Kidney epithelial cell (primary cell): ENCODE results near the gene MYO18B. TPM values are rescaled to one million over a fixed set of nuclear protein-coding genes. Genes with fewer than 3 reads are reported as not detected.

Experiments
- DNase-seq: peaks from one replicate; pipeline ENCODE4 v3.0.0-alpha.2; 2010; ENCODE audit warnings: low read depth
- H3K27me3 ChIP-seq: 2 replicates; pipeline ENCODE4 v1.6.0; 2011; ENCODE audit warnings: low read length; ENCODE audit not compliant: control insufficient read depth, insufficient read depth
- H3K36me3 ChIP-seq: 2 replicates; pipeline ENCODE4 v1.5.1; 2011; ENCODE audit warnings: low read length; ENCODE audit not compliant: control insufficient read depth, insufficient read depth
- H3K4me3 ChIP-seq: 2 replicates; pipeline ENCODE4 v1.5.1; 2011; ENCODE audit warnings: low read depth, mild to moderate bottlenecking, control low read depth, low read length
- total RNA-seq: library from RNA; depleted of rRNA; stranded (reverse); fragments of >200 nt; gene quantifications from 2 replicates; pipeline ENCODE4 v1.2.3, GENCODE V29; 2015
- TF ChIP-seq, protein P1 (sequence below): IDR thresholded peaks from 2 replicates; pipeline ENCODE4 v1.5.1; 2011; ENCODE audit warnings: mild to moderate bottlenecking, moderate library complexity, low read length, control low read depth, inconsistent platforms; ENCODE audit not compliant: insufficient read depth, poor library complexity, severe bottlenecking

The MYO18B gene
- total RNA-seq, 1 donor from 2014 or later = not detected

DNA sequence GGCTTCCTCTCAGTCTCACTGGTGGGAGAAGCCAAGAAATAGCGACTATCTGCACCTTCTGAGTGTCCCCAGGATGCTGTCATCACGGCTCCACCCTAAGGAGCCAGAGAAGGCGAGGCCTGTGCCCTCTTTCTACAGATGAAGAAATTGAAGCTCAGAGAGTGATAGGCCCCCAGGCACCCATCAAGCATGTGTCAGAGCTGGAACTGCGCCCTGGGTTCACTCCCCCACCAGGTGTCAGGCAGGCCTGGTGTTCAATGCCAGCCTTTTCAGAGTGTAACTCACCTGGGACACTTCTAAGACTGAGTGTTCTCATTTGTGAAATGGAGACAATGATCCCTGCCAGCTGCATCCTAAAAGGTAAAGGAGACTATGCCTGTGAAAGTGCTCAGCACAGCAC is 299.9 kb downstream of the MYO18B start:
- Histone ChIP-seq H3K27me3 (no peaks in the 10 kb centered on the region), H3K36me3 (no peaks in the 10 kb centered on the region), H3K4me3 (no peak overlapping the region)
- no peak for DNase-seq
- TF ChIP-seq, protein P1, sequence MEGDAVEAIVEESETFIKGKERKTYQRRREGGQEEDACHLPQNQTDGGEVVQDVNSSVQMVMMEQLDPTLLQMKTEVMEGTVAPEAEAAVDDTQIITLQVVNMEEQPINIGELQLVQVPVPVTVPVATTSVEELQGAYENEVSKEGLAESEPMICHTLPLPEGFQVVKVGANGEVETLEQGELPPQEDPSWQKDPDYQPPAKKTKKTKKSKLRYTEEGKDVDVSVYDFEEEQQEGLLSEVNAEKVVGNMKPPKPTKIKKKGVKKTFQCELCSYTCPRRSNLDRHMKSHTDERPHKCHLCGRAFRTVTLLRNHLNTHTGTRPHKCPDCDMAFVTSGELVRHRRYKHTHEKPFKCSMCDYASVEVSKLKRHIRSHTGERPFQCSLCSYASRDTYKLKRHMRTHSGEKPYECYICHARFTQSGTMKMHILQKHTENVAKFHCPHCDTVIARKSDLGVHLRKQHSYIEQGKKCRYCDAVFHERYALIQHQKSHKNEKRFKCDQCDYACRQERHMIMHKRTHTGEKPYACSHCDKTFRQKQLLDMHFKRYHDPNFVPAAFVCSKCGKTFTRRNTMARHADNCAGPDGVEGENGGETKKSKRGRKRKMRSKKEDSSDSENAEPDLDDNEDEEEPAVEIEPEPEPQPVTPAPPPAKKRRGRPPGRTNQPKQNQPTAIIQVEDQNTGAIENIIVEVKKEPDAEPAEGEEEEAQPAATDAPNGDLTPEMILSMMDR = no peak

DNA sequence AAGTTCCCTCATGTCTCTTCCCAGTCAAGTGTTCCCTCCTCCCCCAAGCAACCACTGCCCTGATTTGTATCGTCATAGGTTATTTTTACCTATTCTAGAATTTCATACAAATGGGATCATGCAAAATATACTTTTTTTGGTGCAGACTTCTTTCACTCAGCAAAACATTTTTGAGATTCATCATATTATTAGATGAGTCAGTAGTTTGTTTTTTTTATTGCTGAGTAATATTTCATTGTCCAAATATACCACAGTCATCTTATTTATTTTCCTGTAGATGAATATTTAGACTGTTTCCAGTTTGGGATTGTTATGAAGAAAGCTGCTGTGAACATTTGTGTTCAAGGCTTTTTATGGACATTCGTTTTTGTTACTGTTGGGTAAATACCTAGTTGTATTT is 301.0 kb downstream of the MYO18B start:
- Histone ChIP-seq H3K27me3 (no peaks in the 10 kb centered on the region), H3K4me3 (no peak overlapping the region), H3K36me3 (no peaks in the 10 kb centered on the region)
- DNase-seq = no peak
- TF ChIP-seq, protein P1 = no peak

DNA sequence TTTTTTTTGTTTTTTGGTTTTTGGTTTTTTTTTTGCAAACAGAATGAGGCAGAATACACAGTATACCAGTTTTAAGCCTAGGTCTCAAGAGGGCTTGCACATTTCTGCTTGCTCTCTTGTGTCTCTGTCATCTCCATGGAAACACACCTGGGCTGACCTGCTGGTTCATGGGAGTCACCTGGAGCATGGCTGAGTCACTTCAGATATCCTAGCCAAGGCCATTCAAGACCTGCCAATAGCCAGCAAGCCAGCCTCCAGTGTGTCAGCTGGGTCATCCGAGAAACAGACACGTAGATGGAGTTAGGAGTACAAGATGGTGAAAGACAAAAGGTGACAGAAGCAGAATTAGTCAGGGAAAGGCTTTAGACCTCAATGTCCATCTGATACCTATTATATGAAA is 303.1 kb downstream of the MYO18B start:
- no peak for DNase-seq
- Histone ChIP-seq H3K27me3 (no peaks in the 10 kb centered on the region), H3K36me3 (no peaks in the 10 kb centered on the region), H3K4me3 (no peak overlapping the region)
- TF ChIP-seq, protein P1 = no peak

DNA sequence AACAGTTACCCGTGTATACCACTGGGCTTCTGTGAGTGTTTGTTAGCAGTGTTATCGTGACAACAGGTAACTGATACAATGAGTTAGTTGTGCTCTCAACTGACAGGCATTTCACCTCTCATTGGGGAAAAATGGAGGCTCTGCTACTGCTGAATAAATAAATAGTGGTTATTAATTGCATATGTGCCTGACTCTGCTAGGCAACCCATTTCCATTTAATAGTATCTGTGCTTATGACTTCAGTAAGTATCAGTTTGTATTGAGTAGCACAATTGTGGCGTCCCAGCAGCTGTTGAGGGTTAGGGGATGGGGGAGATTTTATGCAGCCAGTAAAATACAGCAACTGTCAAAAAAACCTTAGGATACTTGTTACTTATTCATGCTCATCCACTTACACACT is 303.9 kb downstream of the MYO18B start:
- H3K4me3 ChIP-seq = no peak overlapping the region
- no peaks in the 10 kb centered on the region for H3K27me3 ChIP-seq
- H3K36me3 ChIP-seq = no peaks in the 10 kb centered on the region
- DNase-seq = no peak
- TF ChIP-seq, protein P1 = no peak

DNA sequence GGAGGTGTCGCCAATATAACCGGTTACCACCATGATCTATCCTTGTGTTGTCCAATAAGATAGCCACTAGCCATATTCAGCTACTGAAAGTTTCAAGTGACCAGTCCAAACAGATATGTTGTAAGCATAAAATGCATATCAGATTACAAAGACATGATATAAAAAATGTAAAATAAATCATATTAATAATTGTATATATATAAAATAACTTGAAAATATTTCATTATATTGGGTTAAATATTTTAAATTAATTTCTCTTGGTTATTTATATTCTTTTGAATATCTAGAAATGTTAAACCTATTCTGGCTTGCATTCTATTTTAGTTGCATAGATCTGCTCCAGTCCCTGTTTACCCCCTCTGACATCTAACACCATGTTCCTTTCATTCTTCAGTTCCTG is 305.5 kb downstream of the MYO18B start:
- Histone ChIP-seq H3K27me3 (no peaks in the 10 kb centered on the region), H3K36me3 (no peaks in the 10 kb centered on the region), H3K4me3 (no peak overlapping the region)
- TF ChIP-seq, protein P1 = no peak
- DNase-seq = no peak

DNA sequence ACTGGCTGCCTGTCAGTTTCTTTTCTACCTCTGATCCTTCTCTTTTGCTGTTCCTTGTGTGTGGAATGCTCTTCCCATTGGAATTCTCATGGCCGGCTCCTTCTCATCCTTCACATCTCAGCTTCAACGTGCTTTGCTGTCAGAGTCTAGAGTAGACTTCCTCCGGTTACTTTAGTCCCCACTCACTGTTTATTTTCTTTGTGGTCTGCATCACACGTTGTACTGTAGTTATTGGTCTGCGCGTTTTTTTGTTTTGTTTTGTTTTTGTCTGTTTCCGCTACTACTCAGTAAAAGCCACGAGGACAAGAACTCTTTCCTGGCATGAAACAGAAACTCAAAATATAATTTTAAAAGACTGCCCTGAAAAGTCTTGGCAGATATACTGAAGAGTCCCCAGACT is 305.9 kb downstream of the MYO18B start:
- H3K36me3 ChIP-seq = no peaks in the 10 kb centered on the region
- DNase-seq = no peak
- no peaks in the 10 kb centered on the region for H3K27me3 ChIP-seq
- no peak overlapping the region for H3K4me3 ChIP-seq
- TF ChIP-seq, protein P1 = no peak
